NCI-H2171 treated with DMSO at 0.1 percent for 48 hours (cell line): ENCODE measurements around the gene CAMK1D.
"Not testable (repeated sequence)": the region's sequence is repeated elsewhere in the genome, so short reads cannot be mapped to it uniquely, and the experiment has no call there.

ENCODE experiments used
- DNase-seq: peaks from one replicate; lab custom pipeline; 2025; lab: John Stamatoyannopoulos, UW

CAMK1D gene

GRCh38 chr10:12848439-12849173 is 499.3 kb downstream of the CAMK1D start:
- DNase-seq: no peak

GRCh38 chr10:12849319-12850181 is 500.2 kb downstream of the CAMK1D start:
- DNase-seq: peak; percentile 70

GRCh38 chr10:12852687-12853086 is 503.3 kb downstream of the CAMK1D start:
- no peak for DNase-seq

- DNase-seq: no peak
Measured at GRCh38 chr10:12854988-12855387, 505.6 kb downstream of the CAMK1D start.

GRCh38 chr10:12862459-12862858 is 513.1 kb downstream of the CAMK1D start:
- no peak for DNase-seq

- DNase-seq: not testable (repeated sequence)
Measured at GRCh38 chr10:12865515-12865914, 516.2 kb downstream of the CAMK1D start.

GRCh38 chr10:12868229-12868628 is 518.9 kb downstream of the CAMK1D start:
- no peak for DNase-seq

- DNase-seq: no peak
Measured at GRCh38 chr10:12869427-12869826, 520.1 kb downstream of the CAMK1D start.

GRCh38 chr10:12872577-12872976 is 523.2 kb downstream of the CAMK1D start:
- DNase-seq: no peak

GRCh38 chr10:12873172-12873571 is 523.8 kb downstream of the CAMK1D start:
- no peak for DNase-seq

- no peak for DNase-seq
Measured at GRCh38 chr10:12874501-12874900, 525.2 kb downstream of the CAMK1D start.

- DNase-seq: no peak
Measured at GRCh38 chr10:12875100-12875499, 525.8 kb downstream of the CAMK1D start.

GRCh38 chr10:12876266-12876665 is 526.9 kb downstream of the CAMK1D start:
- no peak for DNase-seq

GRCh38 chr10:12877150-12877549 is 527.8 kb downstream of the CAMK1D start:
- no peak for DNase-seq

- no peak for DNase-seq
Measured at GRCh38 chr10:12880423-12880822, 531.1 kb downstream of the CAMK1D start.

- no peak for DNase-seq
Measured at GRCh38 chr10:12884851-12885250, 535.5 kb downstream of the CAMK1D start.
